Common myeloid progenitor, CD34-positive (primary cell): ENCODE measurements around the gene DGKE. TPM values are rescaled to one million over a fixed set of nuclear protein-coding genes. Genes with fewer than 3 reads are reported as not detected.

Experiments
- CTCF ChIA-PET: fragments of 350-600 bp; sonication (Branson Sonifier 250); formaldehyde crosslinking; loops from one replicate; lab custom pipeline; 2021; ENCODE audit warnings: antibody characterized with exemption; lab: Charles Lee
- POLR2A ChIA-PET: fragments of 350-600 bp; sonication (Branson Sonifier 250); formaldehyde crosslinking; loops from one replicate; lab custom pipeline; 2021; ENCODE audit warnings: antibody characterized with exemption; lab: Charles Lee
- DNase-seq, 3 donors: peaks; one replicate each; pipeline versions ENCODE4 v3.0.0 to v3.0.0-alpha.2; 2013
- H3K27ac ChIP-seq, 2 experiments: 1 replicate in 1 of 2; 2 replicates in 1 of 2; pipeline ENCODE4 v1.7.0; 2013; ENCODE audit warnings: inconsistent platforms in 2 of 2, low read length in 2 of 2, mild to moderate bottlenecking in 2 of 2, low read depth in 1 of 2, moderate library complexity in 1 of 2; ENCODE audit not compliant: severe bottlenecking in 2 of 2, insufficient read depth in 1 of 2, poor library complexity in 1 of 2
- H3K27me3 ChIP-seq, 5 experiments: replicated peaks in 2 of 5; 1 replicate in 3 of 5; 2 replicates in 2 of 5; pipeline versions ENCODE4 v1.6.1 to v1.7.0; 2013; ENCODE audit warnings: low read length in 4 of 5, mild to moderate bottlenecking in 2 of 5, moderate library complexity in 2 of 5, inconsistent platforms in 1 of 5; ENCODE audit not compliant: insufficient read depth in 5 of 5, control insufficient read depth in 4 of 5
- H3K36me3 ChIP-seq, 4 experiments: 1 replicate in 2 of 4; 2 replicates in 2 of 4; pipeline versions ENCODE4 v1.6.1 to v1.7.0; 2013; ENCODE audit warnings: low read length in 3 of 4, control low read depth in 1 of 4, mild to moderate bottlenecking in 1 of 4; ENCODE audit not compliant: control insufficient read depth in 4 of 4, insufficient read depth in 4 of 4
- H3K4me1 ChIP-seq, 4 experiments: 1 replicate in 3 of 4; 2 replicates in 1 of 4; pipeline versions ENCODE4 v1.6.1 to v1.7.1; 2013; ENCODE audit warnings: low read length in 3 of 4, mild to moderate bottlenecking in 3 of 4, control low read depth in 1 of 4, inconsistent platforms in 1 of 4, moderate library complexity in 1 of 4; ENCODE audit not compliant: control insufficient read depth in 4 of 4, insufficient read depth in 4 of 4; ENCODE audit errors: control extremely low read depth in 1 of 4
- H3K4me3 ChIP-seq, 7 experiments: 1 replicate in 4 of 7; 2 replicates in 3 of 7; pipeline versions ENCODE4 v1.5.1 to v1.7.0; 2013; ENCODE audit warnings: mild to moderate bottlenecking in 7 of 7, low read length in 6 of 7, moderate library complexity in 6 of 7, inconsistent platforms in 2 of 7, low read depth in 2 of 7, control low read depth in 1 of 7; ENCODE audit not compliant: insufficient read depth in 4 of 7, control insufficient read depth in 1 of 7; ENCODE audit errors: extremely low read depth in 1 of 7
- H3K9me3 ChIP-seq, 5 experiments: 1 replicate in 4 of 5; 2 replicates in 1 of 5; pipeline versions ENCODE4 v1.6.1 to v1.7.1; 2013; ENCODE audit warnings: low read length in 4 of 5, mild to moderate bottlenecking in 2 of 5, inconsistent platforms in 1 of 5, low read depth in 1 of 5, moderate library complexity in 1 of 5; ENCODE audit not compliant: control insufficient read depth in 4 of 5, insufficient read depth in 2 of 5; ENCODE audit errors: control extremely low read depth in 1 of 5
- WGBS: methylation state at CpG from one replicate; pipeline ENCODE4 v1.1.5; 2013; ENCODE audit not compliant: insufficient coverage; 5-methylcytosine and 5-hydroxymethylcytosine counted together
- polyA plus RNA-seq: library from polyadenylated mRNA; unstranded; fragments of 120-200 nt; gene quantifications from one replicate; pipeline ENCODE4 v1.2.1, GENCODE V29; 2013

The DGKE gene
- 20.4 TPM for polyA plus RNA-seq

DNA sequence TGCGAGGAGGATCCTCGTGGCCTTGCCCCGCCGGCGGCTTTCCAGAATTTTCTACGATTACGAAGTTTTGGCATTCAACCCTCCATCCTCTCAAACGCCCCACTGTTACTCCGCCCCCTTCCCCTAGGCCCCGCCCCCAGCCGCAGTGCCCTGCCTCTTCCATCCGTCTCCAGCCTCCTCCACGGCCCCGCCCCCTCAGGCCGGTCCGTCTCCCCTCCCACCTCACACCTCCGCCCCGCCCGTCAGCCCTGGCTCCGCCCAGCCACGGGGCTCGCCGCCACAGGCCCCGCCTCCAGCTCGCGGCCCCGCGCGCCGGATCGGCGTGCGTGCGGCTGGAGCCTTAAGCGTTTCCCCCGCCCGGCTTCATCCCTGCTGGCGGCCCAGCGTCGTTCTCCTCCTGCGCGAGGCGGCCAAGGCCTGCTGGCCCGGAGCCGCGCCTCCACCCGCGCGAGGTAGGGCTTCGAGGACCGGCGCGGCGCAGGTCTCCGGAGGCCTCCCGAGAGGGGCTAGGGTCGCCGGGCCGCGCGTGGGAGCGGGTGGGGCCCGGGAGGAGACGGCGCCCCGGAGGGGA, at the start of gene DGKE, which contains the start of gene C17orf67:
DGKE (plus strand) TSS at position 343 of the 571 bp plus-strand sequence. CDS start 645 bp downstream, outside the sequence.
C17orf67 (minus strand) TSS at position 112 of the 571 bp plus-strand sequence. CDS start 18,110 bp downstream, outside the sequence.
- Histone ChIP-seq H3K36me3 (peaks cover 0 to 28% (median 4%) of the 10 kb centered on the region in 4 experiments), H3K27ac (peak within 1 kb of the TSS; percentile 40 to 77), H3K4me3 (peak within 1 kb of the TSS; percentile 69 to 91 (median 85)), H3K27me3 (no peaks in the 10 kb centered on the region), H3K4me1 (peaks cover 18 to 49% (median 31%) of the 10 kb centered on the region in 4 experiments), H3K9me3 (no peaks in the 10 kb centered on the region)
- peak; percentile 92 to 97 (median 96) for DNase-seq
- ChIA-PET CTCF (interaction anchor here (0.6 to 1.3 kb wide), 2 partner anchors 10 to 53 kb away, joined by 3 read pairs; no protein-coding TSS in a partner anchor), POLR2A (interaction anchor here (0.6 kb wide), 1 partner anchor 63 kb away, joined by 3 read pairs; no protein-coding TSS in a partner anchor)
- under 1% methylated on average over 54 of the region's 66 CpGs for WGBS

- H3K9me3 ChIP-seq: no peaks in the 10 kb centered on the region
- CTCF ChIA-PET: interaction anchor here (1.0 to 2.0 kb wide), 4 partner anchors 10 to 190 kb away, joined by 4 to 9 read pairs (median 4); no protein-coding TSS in a partner anchor
- no peak for DNase-seq
- H3K27ac ChIP-seq: no peak overlapping the region
- no peaks in the 10 kb centered on the region for H3K36me3 ChIP-seq
- H3K4me3 ChIP-seq: no peak overlapping the region
- H3K27me3 ChIP-seq: no peaks in the 10 kb centered on the region
- H3K4me1 ChIP-seq: peaks cover 15 to 70% (median 56%) of the 10 kb centered on the region in 4 experiments
- 61% methylated on average over 5 of the region's 5 CpGs for WGBS
- POLR2A ChIA-PET: no interaction called here
These were observed 48.5 kb upstream of the DGKE start for GRCh38 chr17:56785405-56785804.

DNA sequence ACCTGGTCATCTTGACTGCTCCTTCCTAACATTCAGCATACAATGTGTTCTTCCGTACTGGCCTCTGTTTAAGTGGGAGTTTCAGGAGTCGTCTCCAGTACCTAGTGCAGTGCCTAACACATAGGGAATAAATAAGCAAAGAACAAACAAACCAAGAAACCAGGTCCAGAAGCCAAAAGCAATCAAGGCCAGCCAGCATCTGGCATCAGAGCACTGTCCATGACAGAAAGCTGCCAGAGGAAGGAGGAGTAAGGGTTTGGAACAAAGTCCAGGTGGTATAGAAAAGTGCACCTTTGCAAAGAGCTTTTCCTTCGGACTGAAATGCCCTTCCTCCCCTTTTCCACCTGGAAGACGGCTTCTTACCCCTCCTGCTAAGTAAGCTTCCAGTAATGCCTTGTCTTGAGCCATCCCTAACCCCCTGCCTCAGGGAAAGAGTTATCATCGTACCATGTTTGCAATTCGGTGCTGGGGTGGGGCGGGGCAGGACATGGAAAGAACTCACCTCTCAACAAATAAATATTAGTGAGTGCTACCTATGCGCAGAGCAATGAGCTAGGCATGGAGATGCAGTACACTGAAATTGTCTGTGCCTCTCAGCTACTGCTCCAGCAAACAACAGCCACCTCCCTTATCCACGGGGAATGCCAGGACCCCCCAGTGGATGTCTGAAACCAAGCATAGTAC, 47.8 kb upstream of the DGKE start:
- Histone ChIP-seq H3K27ac (peak overlapping the region; percentile 39 to 52), H3K9me3 (peaks cover 0 to 3% (median 0%) of the 10 kb centered on the region in 5 experiments), H3K4me1 (peaks cover 15 to 63% (median 49%) of the 10 kb centered on the region in 4 experiments), H3K27me3 (no peaks in the 10 kb centered on the region), H3K4me3 (no peak overlapping the region), H3K36me3 (no peaks in the 10 kb centered on the region)
- ChIA-PET CTCF (interaction anchor here (0.8 to 1.9 kb wide), 5 partner anchors 11 to 194 kb away, joined by 3 to 4 read pairs (median 4); no protein-coding TSS in a partner anchor), POLR2A (interaction anchor here (0.7 to 1.7 kb wide), 4 partner anchors 33 to 89 kb away, joined by 3 to 6 read pairs (median 3); no protein-coding TSS in a partner anchor)
- WGBS: 98% methylated on average over 6 of the region's 9 CpGs
- no peak for DNase-seq

GRCh38 chr17:56786989-56787482, 46.9 kb upstream of the DGKE start:
- peak overlapping the region; percentile 39 to 52 for H3K27ac ChIP-seq
- peaks cover 14 to 54% (median 40%) of the 10 kb centered on the region in 4 experiments for H3K4me1 ChIP-seq
- CTCF ChIA-PET: interaction anchor here (0.7 to 1.0 kb wide), 2 partner anchors 68 to 207 kb away, joined by 3 read pairs; no protein-coding TSS in a partner anchor
- no peaks in the 10 kb centered on the region for H3K27me3 ChIP-seq
- DNase-seq: peak; percentile 92 to 99 (median 98)
- no peaks in the 10 kb centered on the region for H3K36me3 ChIP-seq
- POLR2A ChIA-PET: interaction anchor here (0.7 to 1.7 kb wide), 2 partner anchors 35 to 49 kb away, joined by 3 to 6 read pairs; no protein-coding TSS in a partner anchor
- 0% methylated on average over 5 of the region's 7 CpGs for WGBS
- no peak overlapping the region for H3K4me3 ChIP-seq
- peaks cover 0 to 3% (median 0%) of the 10 kb centered on the region in 5 experiments for H3K9me3 ChIP-seq

GRCh38 chr17:56792267-56792666, 41.7 kb upstream of the DGKE start:
- peaks cover 0 to 3% (median 0%) of the 10 kb centered on the region in 5 experiments for H3K9me3 ChIP-seq
- WGBS: 95% methylated on average over 1 of the region's 1 CpG
- ChIA-PET POLR2A (no interaction called here), CTCF (interaction anchor here (1.0 to 1.8 kb wide), 3 partner anchors 12 to 27 kb away, joined by 3 to 6 read pairs (median 4); no protein-coding TSS in a partner anchor)
- no peaks in the 10 kb centered on the region for H3K36me3 ChIP-seq
- no peak overlapping the region for H3K27ac ChIP-seq
- no peak overlapping the region for H3K4me3 ChIP-seq
- no peak for DNase-seq
- peaks cover 8 to 27% (median 17%) of the 10 kb centered on the region in 4 experiments for H3K4me1 ChIP-seq
- no peaks in the 10 kb centered on the region for H3K27me3 ChIP-seq

GRCh38 chr17:56793531-56793930, 40.4 kb upstream of the DGKE start:
- Histone ChIP-seq H3K27me3 (no peaks in the 10 kb centered on the region), H3K4me3 (no peak overlapping the region), H3K36me3 (no peaks in the 10 kb centered on the region), H3K4me1 (peaks cover 0 to 18% (median 6%) of the 10 kb centered on the region in 4 experiments), H3K9me3 (peaks cover 0 to 3% (median 0%) of the 10 kb centered on the region in 5 experiments), H3K27ac (no peak overlapping the region)
- CTCF ChIA-PET: interaction anchor here (1.8 kb wide), 1 partner anchor 25 kb away, joined by 6 read pairs; no protein-coding TSS in a partner anchor
- POLR2A ChIA-PET: no interaction called here
- DNase-seq: no peak
